Stimulated activated CD4-positive, alpha-beta T cell treated with anti-CD3 and anti-CD28 coated beads, TNF-alpha, amount 100 ng/mL, for 1 hour (primary cell): ENCODE data around the gene UBA5.

Experiments used
- DNase-seq, 3 donors: peaks; one replicate each; pipeline ENCODE4 v3.0.0-alpha.2; 2020; ENCODE audit warnings: low read depth in 3 of 3, low spot score in 1 of 3

UBA5 gene

GRCh38 chr3:132713977-132714727 is 54.0 kb downstream of the UBA5 start:
- DNase-seq: no peak

DNA sequence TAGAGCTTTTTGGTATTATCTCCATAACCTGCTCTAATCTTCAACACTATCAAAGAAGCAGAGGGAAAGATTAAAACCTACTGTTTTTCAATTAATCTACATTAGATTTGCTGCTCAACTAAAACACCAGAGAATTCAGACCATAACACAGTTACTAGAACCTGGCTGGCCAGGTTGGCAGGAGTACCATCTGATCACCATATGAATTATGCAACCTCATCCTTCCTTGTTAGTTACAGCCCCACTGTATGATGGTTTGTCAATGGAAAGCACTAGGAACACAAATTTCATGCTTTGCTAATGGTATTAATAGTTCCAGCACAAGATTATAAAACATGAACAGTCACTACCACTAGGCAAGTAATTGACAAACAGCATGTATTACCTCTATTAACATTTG is 56.2 kb downstream of the UBA5 start:
- DNase-seq: no peak

DNA sequence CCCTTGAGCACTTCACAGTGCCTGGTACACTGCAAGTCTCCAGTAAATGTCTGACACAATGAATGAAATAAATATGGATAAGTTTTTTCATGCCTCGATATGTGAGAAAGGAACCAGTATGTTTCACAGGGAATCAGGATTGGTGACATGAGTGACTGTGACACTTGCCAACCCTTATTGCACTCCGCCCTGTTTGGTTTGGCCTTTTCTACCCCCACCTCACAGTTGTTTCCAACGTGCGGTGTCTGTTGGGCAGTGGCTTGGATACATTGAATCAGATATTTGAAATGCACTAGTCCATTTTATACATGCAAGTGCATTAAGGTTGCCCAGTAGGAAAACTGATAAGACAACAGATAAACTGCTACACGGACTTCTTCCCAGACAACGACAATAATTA is 60.1 kb downstream of the UBA5 start:
- no peak for DNase-seq

DNA sequence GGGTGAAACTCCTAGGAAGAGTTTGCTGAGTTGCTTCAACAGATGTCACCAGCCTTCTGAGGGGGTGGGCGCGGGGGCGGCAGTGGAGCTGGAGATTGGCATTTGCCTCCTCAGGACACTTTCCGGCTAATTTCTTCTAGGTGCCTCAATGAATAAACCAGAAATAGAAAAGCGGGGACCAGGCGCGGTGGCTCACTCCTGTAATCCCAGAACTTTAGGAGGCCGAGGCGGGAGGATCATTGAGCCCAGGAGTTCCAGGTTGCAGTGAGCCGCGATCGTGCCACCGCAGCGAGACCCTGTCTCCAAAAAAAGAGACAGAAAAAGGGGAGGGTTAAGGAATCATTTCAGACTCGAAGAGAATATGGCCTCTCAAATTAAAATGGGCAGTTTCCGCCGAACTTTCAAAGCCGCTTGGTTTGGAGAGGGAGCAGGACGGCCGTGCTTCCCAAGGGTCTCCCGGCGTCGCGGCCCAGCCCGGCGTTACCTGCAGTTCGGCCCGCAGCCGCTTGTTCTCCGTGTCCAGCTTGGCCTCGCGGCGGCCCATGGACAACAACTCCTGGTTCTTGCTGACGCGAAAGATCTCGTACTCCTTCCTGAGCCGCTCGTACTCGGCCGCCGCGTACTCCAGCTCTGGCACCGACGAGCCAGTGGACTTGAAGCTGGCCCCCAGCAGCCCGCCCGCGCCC is 61.5 kb downstream of the UBA5 start:
- DNase-seq: no peak

GRCh38 chr3:132722165-132723023 is 62.3 kb downstream of the UBA5 start, which contains the start of gene NPHP3:
TSS of gene NPHP3 (minus strand) at chr3:132722409. CDS start at chr3:132722355, 54 bp downstream.
- peak; percentile 97 to 99 (median 97) for DNase-seq

GRCh38 chr3:132723024-132723950 is 63.2 kb downstream of the UBA5 start:
- DNase-seq: no peak

GRCh38 chr3:132726341-132726823 is 66.3 kb downstream of the UBA5 start:
- no peak for DNase-seq
